B cell (primary cell): Measurements from ENCODE around the gene AKAP6. TPM values are rescaled to one million over a fixed set of nuclear protein-coding genes. Genes with fewer than 3 reads are reported as not detected.

ENCODE experiments used
- ATAC-seq: fragments of 200-7000 bp; cut with Tn5 transposase; one replicate; pipeline ENCODE4 v1.10.0; 2021; ENCODE audit warnings: low read depth, mild to moderate bottlenecking, moderate number of reproducible peaks, moderate library complexity
- CTCF ChIA-PET: fragments of 350-600 bp; sonication (Branson Sonifier 250); formaldehyde crosslinking; loops from one replicate; lab custom pipeline; 2021; ENCODE audit warnings: antibody characterized with exemption, inconsistent platforms; lab: Charles Lee
- POLR2A ChIA-PET: fragments of 350-600 bp; sonication (Branson Sonifier 250); formaldehyde crosslinking; loops from one replicate; lab custom pipeline; 2021; ENCODE audit warnings: antibody characterized with exemption; lab: Charles Lee
- DNase-seq: peaks from one replicate; pipeline ENCODE4 v3.0.0; 2013
- H2AFZ ChIP-seq: 2 replicates; pipeline ENCODE4 v1.6.1; 2012; ENCODE audit warnings: mild to moderate bottlenecking, low read depth, low read length; ENCODE audit not compliant: insufficient read depth, poor library complexity, severe bottlenecking
- H3K27ac ChIP-seq, 2 donors: 1 replicate in 1 of 2; 2 replicates in 1 of 2; pipeline ENCODE4 v1.5.1; 2012 to 2013; ENCODE audit warnings: low read length in 2 of 2, mild to moderate bottlenecking in 2 of 2, moderate library complexity in 1 of 2
- H3K27me3 ChIP-seq, 4 experiments: fragments of 200-600 bp in 1 of 4; sonication (generic) in 1 of 4; replicated peaks in 1 of 4; 1 replicate in 2 of 4; 2 replicates in 2 of 4; pipeline versions ENCODE4 v1.6.1 to v1.7.0; 2013 to 2016; ENCODE audit warnings: low read length in 3 of 4, mild to moderate bottlenecking in 2 of 4, mixed read lengths in 1 of 4, moderate library complexity in 1 of 4; ENCODE audit not compliant: insufficient read depth in 4 of 4, control insufficient read depth in 3 of 4; ENCODE audit errors: control extremely low read depth in 1 of 4
- H3K36me3 ChIP-seq, 2 experiments: replicated peaks in 1 of 2; 1 replicate in 1 of 2; 2 replicates in 1 of 2; pipeline versions ENCODE4 v1.6.1 to v1.7.1; 2013; ENCODE audit warnings: low read length in 1 of 2; ENCODE audit not compliant: insufficient read depth in 2 of 2, control insufficient read depth in 1 of 2; ENCODE audit errors: control extremely low read depth in 1 of 2, extremely low read depth in 1 of 2
- H3K4me1 ChIP-seq, 2 donors: fragments of 200-600 bp in 1 of 2; sonication (generic) in 1 of 2; 1 replicate in 1 of 2; 2 replicates in 1 of 2; pipeline versions ENCODE4 v1.5.1 to v1.6.1; 2013 to 2017; ENCODE audit warnings: low read length in 2 of 2; ENCODE audit not compliant: control insufficient read depth in 2 of 2, insufficient read depth in 2 of 2
- H3K4me2 ChIP-seq: replicated peaks from 2 replicates; pipeline ENCODE3; 2012; ENCODE audit warnings: mild to moderate bottlenecking, low read depth, low read length; ENCODE audit not compliant: poor library complexity, severe bottlenecking
- H3K4me3 ChIP-seq, 5 experiments: fragments of 200-600 bp in 1 of 5; sonication (generic) in 1 of 5; 1 replicate in 3 of 5; 2 replicates in 2 of 5; pipeline versions ENCODE4 v1.5.1 to v1.7.0; 2011 to 2016; ENCODE audit warnings: low read length in 4 of 5, mild to moderate bottlenecking in 4 of 5, low read depth in 2 of 5, control low read depth in 1 of 5, moderate library complexity in 1 of 5; ENCODE audit not compliant: insufficient read depth in 1 of 5; ENCODE audit errors: control extremely low read depth in 1 of 5, extremely low read depth in 1 of 5
- H3K79me2 ChIP-seq: fragments of 200-600 bp; sonication (generic); one replicate; pipeline ENCODE4 v1.6.0; 2016; ENCODE audit warnings: low read length; ENCODE audit not compliant: control insufficient read depth, insufficient read depth
- H3K9ac ChIP-seq: fragments of 200-600 bp; sonication (generic); 2 replicates; pipeline ENCODE4 v1.6.1; 2017; ENCODE audit warnings: mild to moderate bottlenecking, low read length, moderate library complexity
- H3K9me3 ChIP-seq, 3 donors: one replicate each; pipeline versions ENCODE4 v1.6.1 to v1.7.1; 2013; ENCODE audit warnings: low read length in 2 of 3; ENCODE audit not compliant: control insufficient read depth in 2 of 3, insufficient read depth in 1 of 3; ENCODE audit errors: control extremely low read depth in 1 of 3
- H4K20me1 ChIP-seq: 2 replicates; pipeline ENCODE4 v1.6.0; 2012; ENCODE audit warnings: mild to moderate bottlenecking, low read length; ENCODE audit not compliant: insufficient read depth, control insufficient read depth, poor library complexity, severe bottlenecking
- H3K27ac Mint-ChIP-seq: one replicate; pipeline ENCODE4 v1.8.0; 2021; ENCODE audit warnings: mixed read lengths
- H3K27me3 Mint-ChIP-seq: one replicate; pipeline ENCODE4 v1.8.0; 2021; ENCODE audit warnings: mixed read lengths
- H3K4me1 Mint-ChIP-seq: one replicate; pipeline ENCODE4 v1.8.0; 2021; ENCODE audit warnings: mixed read lengths
- H3K4me3 Mint-ChIP-seq: one replicate; pipeline ENCODE4 v1.8.0; 2021; ENCODE audit warnings: mixed read lengths
- H3K9me3 Mint-ChIP-seq: one replicate; pipeline ENCODE4 v1.8.0; 2022; ENCODE audit warnings: mixed read lengths; ENCODE audit not compliant: insufficient read depth
- EZH2 ChIP-seq: IDR thresholded peaks from 2 replicates; pipeline ENCODE4 v1.6.1; 2012; ENCODE audit warnings: borderline replicate concordance, low read depth, mild to moderate bottlenecking, moderate library complexity, low read length; ENCODE audit not compliant: insufficient read depth, poor library complexity, severe bottlenecking
- WGBS: methylation state at CpG from one replicate; pipeline ENCODE4 v1.1.5; 2013; ENCODE audit warnings: missing lambda C conversion rate; ENCODE audit not compliant: insufficient coverage; 5-methylcytosine and 5-hydroxymethylcytosine counted together
- intact Hi-C: fragments of 100-400 bp; cut with micrococcal nuclease; formaldehyde crosslinking; loops from one replicate; pipeline ENCODE4 v1.10.0; 2022
- polyA plus RNA-seq: library from polyadenylated mRNA; depleted of rRNA; stranded (reverse); fragments of >200 nt; gene quantifications from 2 replicates; pipeline ENCODE4 v1.2.3, GENCODE V29; 2012
- total RNA-seq, 2 donors: library from RNA; stranded (reverse); fragments of 120-200 nt in 1 of 2; gene quantifications; 1 replicate in 1 of 2; 2 replicates in 1 of 2; pipeline versions ENCODE4 v1.2.3 to v1.2.4, GENCODE V29; 2013 to 2022
- TF ChIP-seq, protein P1 (sequence below): fragments of 200-600 bp; IDR thresholded peaks from one replicate; pipeline ENCODE4 v1.8.0; 2022; ENCODE audit warnings: antibody characterized with exemption, mild to moderate bottlenecking

AKAP6 gene
- total and polyA plus RNA-seq, 2 donors (not counting 1 experiment from before 2014, with no cell fraction given) = 1.4 to 2.8 TPM

DNA sequence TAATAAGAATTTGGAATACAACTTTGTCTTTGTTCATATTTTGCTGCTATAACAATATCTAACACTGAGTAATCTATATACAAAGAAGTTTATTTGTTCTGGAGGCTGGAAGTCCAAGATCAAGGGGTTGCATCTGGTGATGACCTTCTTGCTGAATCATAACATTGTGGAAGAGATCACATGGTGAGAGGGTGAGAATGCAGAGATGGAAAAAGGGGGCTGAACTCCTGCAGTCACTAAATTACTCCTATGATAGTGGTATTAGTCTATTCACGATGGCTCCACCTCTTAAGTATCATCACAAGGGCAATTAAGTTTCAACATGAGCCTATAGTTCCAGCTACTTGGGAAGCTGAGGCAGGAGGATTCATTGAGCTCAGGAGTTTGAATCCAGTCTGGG is 4.5 kb upstream of the AKAP6 start:
- no peaks in the 10 kb centered on the region for H3K79me2 ChIP-seq
- no peak for DNase-seq
- no peaks in the 10 kb centered on the region for H4K20me1 ChIP-seq
- H3K27me3 ChIP-seq = no peaks in the 10 kb centered on the region
- POLR2A ChIA-PET = no interaction called here
- no peak for ATAC-seq
- no peaks in the 10 kb centered on the region for H3K4me1 ChIP-seq
- intact Hi-C loops = no loop called here
- H3K27ac Mint-ChIP-seq = no peak overlapping the region
- WGBS = no CpG with 5 or more reads among the region's 1 CpG
- H3K4me1 Mint-ChIP-seq = no peaks in the 10 kb centered on the region
- CTCF ChIA-PET = interaction anchor here (0.8 kb wide), 1 partner anchor 27 kb away, joined by 3 read pairs; no protein-coding TSS in a partner anchor
- H3K4me3 ChIP-seq = no peak overlapping the region
- peaks cover 3% of the 10 kb centered on the region for H3K9me3 Mint-ChIP-seq
- no peak overlapping the region for H3K9ac ChIP-seq
- H3K4me2 ChIP-seq = no peak overlapping the region
- H2AFZ ChIP-seq = no peak overlapping the region
- H3K27me3 Mint-ChIP-seq = peaks cover 11% of the 10 kb centered on the region
- no peak overlapping the region for H3K4me3 Mint-ChIP-seq
- H3K36me3 ChIP-seq = no peaks in the 10 kb centered on the region
- H3K9me3 ChIP-seq = peaks cover 0 to 1% (median 0%) of the 10 kb centered on the region in 3 donors
- no peak for TF ChIP-seq EZH2
- TF ChIP-seq, protein P1, sequence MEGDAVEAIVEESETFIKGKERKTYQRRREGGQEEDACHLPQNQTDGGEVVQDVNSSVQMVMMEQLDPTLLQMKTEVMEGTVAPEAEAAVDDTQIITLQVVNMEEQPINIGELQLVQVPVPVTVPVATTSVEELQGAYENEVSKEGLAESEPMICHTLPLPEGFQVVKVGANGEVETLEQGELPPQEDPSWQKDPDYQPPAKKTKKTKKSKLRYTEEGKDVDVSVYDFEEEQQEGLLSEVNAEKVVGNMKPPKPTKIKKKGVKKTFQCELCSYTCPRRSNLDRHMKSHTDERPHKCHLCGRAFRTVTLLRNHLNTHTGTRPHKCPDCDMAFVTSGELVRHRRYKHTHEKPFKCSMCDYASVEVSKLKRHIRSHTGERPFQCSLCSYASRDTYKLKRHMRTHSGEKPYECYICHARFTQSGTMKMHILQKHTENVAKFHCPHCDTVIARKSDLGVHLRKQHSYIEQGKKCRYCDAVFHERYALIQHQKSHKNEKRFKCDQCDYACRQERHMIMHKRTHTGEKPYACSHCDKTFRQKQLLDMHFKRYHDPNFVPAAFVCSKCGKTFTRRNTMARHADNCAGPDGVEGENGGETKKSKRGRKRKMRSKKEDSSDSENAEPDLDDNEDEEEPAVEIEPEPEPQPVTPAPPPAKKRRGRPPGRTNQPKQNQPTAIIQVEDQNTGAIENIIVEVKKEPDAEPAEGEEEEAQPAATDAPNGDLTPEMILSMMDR = no peak
- no peak overlapping the region for H3K27ac ChIP-seq

DNA sequence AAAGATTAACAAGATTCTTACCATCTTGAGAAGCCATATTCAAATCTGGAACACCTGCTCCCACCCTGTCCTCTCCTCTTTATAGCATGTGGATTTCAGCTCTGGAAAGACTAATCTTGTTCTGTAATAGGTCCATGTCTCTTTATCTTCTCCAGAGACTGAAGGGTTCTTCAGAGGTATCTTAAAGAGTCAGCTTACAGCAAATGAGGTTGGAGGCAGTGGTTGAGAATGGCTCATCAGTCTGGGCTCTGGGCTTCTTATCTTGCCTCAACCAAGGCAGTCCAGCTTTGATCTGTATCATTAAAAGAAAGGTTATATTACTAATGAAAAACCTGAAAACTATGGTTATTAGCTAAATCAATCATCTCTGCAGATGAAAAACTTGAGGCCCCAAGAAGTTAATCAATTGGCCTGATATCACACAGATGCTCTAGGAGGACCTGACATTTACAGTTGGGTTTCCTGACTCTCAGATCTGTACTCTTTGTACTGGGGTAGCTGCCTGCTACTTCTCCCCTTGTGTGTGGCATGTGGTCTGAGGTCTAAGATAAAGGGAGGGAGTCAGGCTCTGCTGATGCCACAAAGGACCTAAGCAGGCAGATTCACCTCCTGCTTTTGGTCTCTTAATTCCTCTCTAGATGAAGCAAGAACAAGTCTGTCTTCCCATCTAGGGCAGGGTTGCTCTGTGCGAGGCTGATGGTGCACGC is 1.7 kb upstream of the AKAP6 start:
- ChIA-PET CTCF (no interaction called here), POLR2A (no interaction called here)
- H3K27ac Mint-ChIP-seq = no peak overlapping the region
- Histone ChIP-seq H3K79me2 (no peaks in the 10 kb centered on the region), H3K4me2 (no peak overlapping the region), H4K20me1 (no peaks in the 10 kb centered on the region), H3K36me3 (no peaks in the 10 kb centered on the region), H3K27me3 (no peaks in the 10 kb centered on the region), H2AFZ (no peak overlapping the region), H3K4me1 (no peaks in the 10 kb centered on the region), H3K9me3 (no peaks in the 10 kb centered on the region), H3K27ac (no peak overlapping the region), H3K9ac (no peak overlapping the region), H3K4me3 (no peak overlapping the region)
- H3K9me3 Mint-ChIP-seq = peaks cover 3% of the 10 kb centered on the region
- H3K27me3 Mint-ChIP-seq = peaks cover 8% of the 10 kb centered on the region
- H3K4me3 Mint-ChIP-seq = no peak overlapping the region
- no peak for TF ChIP-seq EZH2
- DNase-seq = no peak
- no peaks in the 10 kb centered on the region for H3K4me1 Mint-ChIP-seq
- intact Hi-C loops = no loop called here
- 94% methylated on average over 2 of the region's 2 CpGs for WGBS
- no peak for ATAC-seq
